K562 (cell line): Measurements from ENCODE around the gene C2CD2. TPM values are rescaled to one million over a fixed set of nuclear protein-coding genes. Genes with fewer than 3 reads are reported as not detected.

ENCODE experiments used
- ATAC-seq: fragments of 200-7000 bp; cut with Tn5 transposase; 3 replicates; pipeline ENCODE4 v1.9.1; 2020; ENCODE audit warnings: moderate library complexity
- Bru-seq: library from RNA; stranded (reverse); fragments of 400-500 nt; gene quantifications from one replicate; lab custom pipeline; 2021; lab: Mats Ljungman, UMichigan
- BruChase-seq, 2 experiments: library from RNA; stranded (reverse); fragments of 400-500 nt; gene quantifications; one replicate each; lab custom pipeline; 2021; lab: Mats Ljungman, UMichigan
- BruUV-seq: library from RNA; stranded (reverse); fragments of 400-500 nt; replicated peaks from 2 replicates; lab custom pipeline; 2021; lab: Mats Ljungman, UMichigan
- CTCF ChIA-PET: fragments of 300-600 bp; formaldehyde crosslinking; extraction: SDS; loops from one replicate; lab custom pipeline; 2021; ENCODE audit warnings: low intra/inter-chr PET ratio; lab: Yijun Ruan, JAX
- POLR2A ChIA-PET: fragments of 300-600, 350-650 bp; sonication (Branson Sonifier 250); formaldehyde crosslinking; extraction: SDS; loops from one replicate; lab custom pipeline; 2021; ENCODE audit warnings: antibody characterized with exemption, inconsistent platforms; lab: Yijun Ruan, JAX
- DNase-seq, 4 experiments: peaks; one replicate each; pipeline versions ENCODE4 v3.0.0 to v3.0.0-alpha.2; 2011 to 2018; ENCODE audit warnings: low spot score in 3 of 4, mixed read lengths in 3 of 4; ENCODE audit errors: extremely low read depth in 1 of 4
- FAIRE-seq: peaks from 2 replicates; lab custom pipeline; 2011; peaks lifted over from hg19 to GRCh38; lab: Jason Lieb, UNC
- H2AFZ ChIP-seq: 2 replicates; pipeline ENCODE4 v1.6.0; 2011; ENCODE audit warnings: low read depth, low read length, control low read depth, inconsistent platforms
- H3K27ac ChIP-seq: fragments of 200-600 bp; 3 replicates; pipeline ENCODE4 v1.8.0; 2011; ENCODE audit warnings: low read depth, mild to moderate bottlenecking, control low read depth, inconsistent platforms, low read length, moderate library complexity, mixed read lengths; ENCODE audit errors: extremely low read depth
- H3K27me3 ChIP-seq, 2 experiments: fragments of 300-600 bp in 1 of 2; 2 replicates in 1 of 2; 3 replicates in 1 of 2; pipeline versions ENCODE4 v1.6.0 to v1.8.0; 2011; ENCODE audit warnings: inconsistent platforms in 2 of 2, low read length in 2 of 2, mild to moderate bottlenecking in 1 of 2, mixed read lengths in 1 of 2, moderate library complexity in 1 of 2; ENCODE audit not compliant: control insufficient read depth in 2 of 2, insufficient read depth in 2 of 2
- H3K36me3 ChIP-seq: fragments of 300-600 bp; 3 replicates; pipeline ENCODE4 v1.8.0; 2011; ENCODE audit warnings: mild to moderate bottlenecking, low read length, inconsistent platforms; ENCODE audit not compliant: control insufficient read depth, insufficient read depth
- H3K4me1 ChIP-seq, 2 experiments: fragments of 200-600 bp in 1 of 2; replicated peaks in 1 of 2; 2 replicates in 1 of 2; 3 replicates in 1 of 2; pipeline versions ENCODE4 v1.5.1 to v1.8.0; 2011; ENCODE audit warnings: inconsistent platforms in 2 of 2, low read length in 2 of 2, mild to moderate bottlenecking in 1 of 2, mixed read lengths in 1 of 2, moderate library complexity in 1 of 2; ENCODE audit not compliant: control insufficient read depth in 2 of 2, insufficient read depth in 2 of 2
- H3K4me2 ChIP-seq: 2 replicates; pipeline ENCODE4 v1.6.1; 2011; ENCODE audit warnings: low read length, control low read depth, inconsistent platforms, mixed read lengths; ENCODE audit not compliant: insufficient read depth
- H3K4me3 ChIP-seq: fragments of 200-600 bp; sonication (generic), shearing (Covaris generic); 2 replicates; pipeline ENCODE4 v1.5.1; 2016; ENCODE audit warnings: control low read depth, inconsistent platforms
- H3K79me2 ChIP-seq: fragments of 200-600 bp; 3 replicates; pipeline ENCODE4 v1.8.0; 2011; ENCODE audit warnings: low read length, inconsistent platforms; ENCODE audit not compliant: control insufficient read depth, insufficient read depth
- H3K9ac ChIP-seq, 2 experiments: 2 replicates each; pipeline versions ENCODE4 v1.6.0 to v1.6.1; 2011; ENCODE audit warnings: low read depth in 2 of 2, low read length in 2 of 2, control low read depth in 1 of 2, inconsistent platforms in 1 of 2, mild to moderate bottlenecking in 1 of 2, mixed read lengths in 1 of 2; ENCODE audit not compliant: insufficient read depth in 1 of 2
- H3K9me1 ChIP-seq: one replicate; pipeline ENCODE4 v1.6.0; 2011; ENCODE audit warnings: inconsistent platforms, mild to moderate bottlenecking, low read length, moderate library complexity; ENCODE audit not compliant: control insufficient read depth, insufficient read depth
- H3K9me3 ChIP-seq: replicated peaks from 2 replicates; pipeline ENCODE4 v1.5.1; 2011; ENCODE audit warnings: low read depth, low read length, inconsistent platforms; ENCODE audit not compliant: control insufficient read depth, insufficient read depth
- H4K20me1 ChIP-seq: replicated peaks from 2 replicates; pipeline ENCODE4 v1.6.1; 2011; ENCODE audit warnings: low read length, inconsistent platforms, mixed read lengths; ENCODE audit not compliant: control insufficient read depth, insufficient read depth
- FOXA3 ChIP-seq, 2 experiments: fragments of 450-650 bp in 1 of 2; sonication (generic) in 1 of 2; formaldehyde crosslinking; IDR thresholded peaks in 1 of 2; conservative IDR thresholded peaks in 1 of 2; 2 replicates each; pipeline versions ENCODE4 v1.4.0 to v1.8.0; 2020 to 2022; ENCODE audit warnings: mild to moderate bottlenecking in 2 of 2, missing genetic modification reagents in 1 of 2
- PRDM10 ChIP-seq: fragments of 450-650 bp; IDR thresholded peaks from 2 replicates; pipeline ENCODE4 v1.6.1; 2018; ENCODE audit not compliant: partially characterized antibody
- RBM17 ChIP-seq: fragments of 200-400 bp; formaldehyde crosslinking; IDR thresholded peaks from 2 replicates; pipeline ENCODE4 v1.6.1; 2017; ENCODE audit warnings: low read depth, mild to moderate bottlenecking, low read length, borderline replicate concordance
- SFPQ ChIP-seq: fragments of 200-400 bp; formaldehyde crosslinking; IDR thresholded peaks from 2 replicates; pipeline ENCODE4 v1.6.1; 2017; ENCODE audit warnings: mild to moderate bottlenecking, low read depth, low read length, moderate library complexity
- SRSF1 ChIP-seq: fragments of 200-400 bp; formaldehyde crosslinking; IDR thresholded peaks from 2 replicates; pipeline ENCODE4 v1.6.1; 2017; ENCODE audit warnings: mild to moderate bottlenecking, low read depth, low read length, moderate library complexity
- ZFP30 ChIP-seq: fragments of 250-450 bp; sonication (Bioruptor Pico); IDR thresholded peaks from 2 replicates; pipeline ENCODE4 v1.8.0; 2022; ENCODE audit warnings: moderate library complexity, mild to moderate bottlenecking, inconsistent platforms, borderline replicate concordance
- ZNF324 ChIP-seq: fragments of 250-450 bp; sonication (Bioruptor Pico); IDR thresholded peaks from 2 replicates; pipeline ENCODE4 v1.4.0; 2020; ENCODE audit warnings: mild to moderate bottlenecking
- ZSCAN29 ChIP-seq: fragments of 450-650 bp; IDR thresholded peaks from 2 replicates; pipeline ENCODE4 v1.6.1; 2017
- WGBS: fragments of 100-300 bp; shearing (Covaris generic); methylation state at CpG from one replicate; pipeline ENCODE4 v1.1.6; 2016; ENCODE audit warnings: low coverage, mixed read lengths; ENCODE audit not compliant: insufficient coverage; ENCODE audit errors: missing lambda C conversion rate; 5-methylcytosine and 5-hydroxymethylcytosine counted together
- in situ Hi-C: fragments of 300-500 bp; cut with MboI; formaldehyde crosslinking; loops from 4 replicates; pipeline ENCODE4 v1.15.0; 2018; ENCODE audit warnings: inconsistent platforms, mixed read lengths
- intact Hi-C: fragments of 100-400 bp; cut with micrococcal nuclease; formaldehyde crosslinking; loops from 2 replicates; pipeline ENCODE4 v1.14.2; 2022
- long read RNA-seq, 3 experiments: library from polyadenylated mRNA in 2 of 3; library from RNA in 1 of 3; unstranded in 2 of 3; stranded (forward) in 1 of 3; transcript quantifications; one replicate each; pipeline ENCODE4 v2.0.0, GENCODE V29; 2019 to 2022
- polyA minus RNA-seq, 3 experiments: library from RNA; depleted of rRNA, polyadenylated mRNA; stranded (reverse); fragments of >200 nt; gene quantifications; 2 replicates each; pipeline ENCODE4 v1.2.3, GENCODE V29; 2011
- polyA plus RNA-seq, 8 experiments: library from polyadenylated mRNA; depleted of rRNA in 4 of 8; stranded (reverse) in 5 of 8; unstranded in 3 of 8; fragments of >200 nt; fragmentation: Nextera tagmentation in 2 of 8; fragmentation: Illumina TruSeq in 1 of 8; extraction: Ambion mirVana in 2 of 8; extraction: Trizol in 1 of 8; gene quantifications; 2 replicates each; pipeline versions ENCODE4 v1.2.1 to v1.2.3, GENCODE V29; 2011 to 2014; ENCODE audit warnings: inconsistent platforms in 1 of 8, missing spikeins in 1 of 8
- total RNA-seq, 7 experiments: library from RNA; depleted of rRNA in 6 of 7; stranded (reverse); fragments of >200 nt in 6 of 7; fragmentation: Illumina TruSeq in 2 of 7; extraction: Trizol in 2 of 7; gene quantifications; 2 replicates each; pipeline versions ENCODE4 v1.2.1 to v1.2.3, GENCODE V29; 2011 to 2021; ENCODE audit warnings: low replicate concordance in 1 of 7

Gene C2CD2
- 87.1 and 96.1 TPM in 2 replicates for total RNA-seq (2011; cell fraction: chromatin; rRNA removed; ENCODE audit: low replicate concordance)
- 67.0 and 72.4 TPM in 2 replicates for total RNA-seq (2011; cell fraction: nucleolus; rRNA removed)
- total RNA-seq (2011; cell fraction: nucleoplasm; rRNA removed): 71.8 and 78.2 TPM in 2 replicates
- total RNA-seq (2014; rRNA removed): 15.1 and 20.2 TPM in 2 replicates
- total RNA-seq (2014; rRNA removed; fragmentation: Illumina TruSeq; extraction: Trizol): 11.6 and 12.1 TPM in 2 replicates
- 14.0 and 14.5 TPM in 2 replicates for total RNA-seq (2015; rRNA removed; fragmentation: Illumina TruSeq; extraction: Trizol)
- total RNA-seq (2021): 19.0 and 19.6 TPM in 2 replicates
- polyA plus RNA-seq (2011; rRNA removed): 21.6 and 27.5 TPM in 2 replicates
- polyA plus RNA-seq (2011; cell fraction: cytosol; rRNA removed): 17.1 and 20.0 TPM in 2 replicates
- 40.5 and 46.1 TPM in 2 replicates for polyA plus RNA-seq (2011; cell fraction: nucleus; rRNA removed)
- polyA plus RNA-seq (2012): 8.5 and 9.7 TPM in 2 replicates
- polyA plus RNA-seq (2014; fragmentation: Illumina TruSeq; extraction: Trizol): 9.1 and 10.9 TPM in 2 replicates
- 1 to 10 TPM; 1.3 to 1.6 TPM for polyA plus RNA-seq (2014; fragmentation: Nextera tagmentation; extraction: Ambion mirVana)
- polyA plus RNA-seq (2014; rRNA removed): 9.5 and 13.5 TPM in 2 replicates
- polyA minus RNA-seq (2011; rRNA and poly(A)+ RNA removed): 40.3 and 41.0 TPM in 2 replicates
- polyA minus RNA-seq (2011; cell fraction: cytosol; rRNA and poly(A)+ RNA removed): 23.2 and 27.7 TPM in 2 replicates
- 31.8 and 44.2 TPM in 2 replicates for polyA minus RNA-seq (2011; cell fraction: nucleus; rRNA and poly(A)+ RNA removed)
- percentile 68 among the genes with signal in this experiment for Bru-seq, nascent RNA
- percentile 71 among the genes with signal in this experiment for BruChase-seq, experiment 1, labeled RNA remaining after a 2-hour chase
- percentile 70 among the genes with signal in this experiment for BruChase-seq, experiment 2, labeled RNA remaining after a 6-hour chase
- long read RNA-seq, experiment 1, full-length matches to known transcripts: 29 of 98 reads
- long read RNA-seq, experiment 1, partial matches to known transcripts: 25 of 98 reads
- long read RNA-seq, experiment 1, other reads (novel, unspliced or antisense): 44 of 98 reads
- long read RNA-seq, experiment 2, partial matches to known transcripts: 0 of 16 reads
- long read RNA-seq, experiment 2, other reads (novel, unspliced or antisense): 14 of 16 reads
- long read RNA-seq, experiment 3, partial matches to known transcripts: 1 of 5 reads
- long read RNA-seq, experiment 3, other reads (novel, unspliced or antisense): 3 of 5 reads

GRCh38 chr21:41953831-41954653 is at the start of gene C2CD2:
TSS of gene C2CD2 (minus strand) at chr21:41954018. CDS start at chr21:41953648, 370 bp downstream.
- peak; percentile 89 to 100 (median 99) for DNase-seq
- CTCF ChIA-PET: no interaction called here
- H3K4me3 ChIP-seq: peak within 1 kb of the TSS; percentile 59
- H3K9me1 ChIP-seq: no peaks in the 10 kb centered on the region
- H3K79me2 ChIP-seq: peaks cover 32% of the 10 kb centered on the region
- FAIRE-seq: no peak
- in situ Hi-C loops: no loop called here
- H2AFZ ChIP-seq: peak within 1 kb of the TSS; percentile 99
- H3K4me2 ChIP-seq: peak within 1 kb of the TSS; percentile 78
- peak; percentile 70 for ATAC-seq
- H3K27ac ChIP-seq: peak within 1 kb of the TSS; percentile 72
- H3K27me3 ChIP-seq: 0 out of 5 replicates have a peak, but pooled peaks cover 0 to 4% of the 10 kb centered on the region in 2 experiments
- peaks cover 45 to 71% of the 10 kb centered on the region in 2 experiments for H3K4me1 ChIP-seq
- peak within 1 kb of the TSS; percentile 68 to 93 for H3K9ac ChIP-seq
- POLR2A ChIA-PET: interaction anchor here (1.1 kb wide), 1 partner anchor 10 kb away, joined by 5 read pairs; no protein-coding TSS in a partner anchor
- WGBS: 15% methylated on average over 33 of the region's 85 CpGs
- H4K20me1 ChIP-seq: peaks cover 12% of the 10 kb centered on the region; the same call in 1 of the 2 replicates
- intact Hi-C loops: no loop called here
- no peaks in the 10 kb centered on the region for H3K9me3 ChIP-seq
- H3K36me3 ChIP-seq: peaks cover 7% of the 10 kb centered on the region; the same call in 2 of the 3 replicates
- no TSS peak for BruUV-seq
- TF ChIP-seq ZSCAN29 (0 out of 2 replicates have a peak, but pooled peaks have one; percentile 48), ZNF324 (CRISPR knock-in tag) (no peak), FOXA3 (CRISPR knock-in tag; conservative IDR thresholded peaks at IDR 0.05 in 1 of 2, IDR thresholded peaks at IDR 0.05 in 1 of 2) (0 out of 4 replicates have a peak, but pooled peaks of 1 of the 2 experiments have one; percentile 54), ZFP30 (CRISPR knock-in tag) (no peak), PRDM10 (no peak), SRSF1 (0 out of 2 replicates have a peak, but pooled peaks have one; percentile 65), SFPQ (no peak), RBM17 (no peak)
